ENCODE results near the gene BLID. TPM values are rescaled to one million over a fixed set of nuclear protein-coding genes. Genes with fewer than 3 reads are reported as not detected.

BLID gene
- total and polyA plus RNA-seq, 5 donors: 0.57 to 2.4 (median 1.7) TPM

DNA sequence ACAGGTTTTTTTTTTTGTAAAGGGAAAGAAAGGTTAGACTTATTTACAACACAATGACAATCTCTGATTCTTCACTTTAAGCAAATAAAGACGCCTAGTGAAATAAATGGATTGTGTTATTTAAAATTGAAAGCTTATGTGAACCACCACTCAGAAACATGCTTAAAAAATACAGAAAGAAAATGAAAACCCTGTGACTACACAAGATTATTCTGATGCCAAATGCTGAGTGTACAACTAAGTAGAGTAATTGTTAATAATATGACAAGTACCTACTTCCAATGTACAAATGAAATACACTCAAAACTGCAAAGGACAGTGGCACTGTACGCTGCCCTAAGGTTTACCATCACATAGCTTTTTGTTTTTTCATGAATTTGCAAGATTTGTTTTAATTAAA is 1.0 kb downstream of the BLID start:
- no peak for DNase-seq
- Histone ChIP-seq H3K9me3 (ENCODE audit: control insufficient read depth, low read length) (no peaks in the 10 kb centered on the region), H3K4me3 (ENCODE audit: low read length) (no peak overlapping the region), H3K27me3 (ENCODE audit: control insufficient read depth, insufficient read depth) (no peaks in the 10 kb centered on the region), H3K4me1 (ENCODE audit: control insufficient read depth, insufficient read depth, low read length) (peaks cover 2% of the 10 kb centered on the region), H3K27ac (ENCODE audit: low read length) (no peak overlapping the region)
- intact Hi-C loops (cut with DNase I): no loop called here
- no peak for ATAC-seq
- WGBS: 90% methylated on average over 2 of the region's 2 CpGs

DNA sequence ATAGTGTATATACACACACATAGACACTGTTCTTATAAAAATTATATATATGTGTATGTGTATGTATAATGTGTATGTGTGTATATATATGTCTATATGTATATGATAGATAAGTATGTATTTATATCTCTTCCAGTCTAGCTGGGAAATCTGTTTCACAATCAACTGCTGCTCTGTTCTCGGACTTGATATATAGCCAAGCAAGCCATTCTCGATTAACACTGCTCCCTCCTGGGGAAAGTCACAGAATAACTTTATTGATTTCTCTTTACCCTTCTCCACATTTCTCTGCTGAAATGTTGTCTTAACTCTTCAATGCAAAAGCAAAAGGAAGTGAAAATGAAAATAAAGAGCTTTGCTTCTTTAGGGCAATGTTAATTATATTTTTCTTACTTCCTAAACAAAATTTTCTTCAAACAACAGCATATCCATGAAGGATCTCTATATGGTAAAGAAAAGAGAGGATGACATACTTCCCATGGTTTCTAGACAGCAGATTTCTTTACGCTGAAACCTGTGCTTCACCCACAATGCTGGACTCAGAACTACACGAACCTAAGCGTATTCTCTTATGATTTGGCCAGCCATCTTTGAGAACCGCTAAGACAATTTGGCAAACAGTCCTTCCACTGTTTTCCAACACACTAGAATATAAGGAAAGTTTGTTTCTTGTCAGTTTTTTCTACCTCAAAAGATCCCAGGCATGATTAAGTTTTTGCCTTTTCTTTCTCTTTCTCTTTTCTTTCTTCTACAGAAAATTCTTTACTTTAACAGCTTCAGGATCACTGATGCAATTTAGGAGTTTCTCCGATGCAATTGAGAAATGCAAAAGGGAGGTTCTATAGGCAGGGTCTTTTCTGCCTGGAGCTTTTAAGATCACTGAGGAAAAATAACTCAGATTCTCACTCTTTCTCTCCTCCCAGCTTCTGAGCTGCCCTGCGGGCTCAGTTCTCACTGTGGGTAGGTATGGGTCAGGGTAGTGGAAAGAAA is 1.9 kb downstream of the BLID start:
- intact Hi-C loops (cut with DNase I): no loop called here
- H3K27ac ChIP-seq (ENCODE audit: low read length): no peak overlapping the region

DNA sequence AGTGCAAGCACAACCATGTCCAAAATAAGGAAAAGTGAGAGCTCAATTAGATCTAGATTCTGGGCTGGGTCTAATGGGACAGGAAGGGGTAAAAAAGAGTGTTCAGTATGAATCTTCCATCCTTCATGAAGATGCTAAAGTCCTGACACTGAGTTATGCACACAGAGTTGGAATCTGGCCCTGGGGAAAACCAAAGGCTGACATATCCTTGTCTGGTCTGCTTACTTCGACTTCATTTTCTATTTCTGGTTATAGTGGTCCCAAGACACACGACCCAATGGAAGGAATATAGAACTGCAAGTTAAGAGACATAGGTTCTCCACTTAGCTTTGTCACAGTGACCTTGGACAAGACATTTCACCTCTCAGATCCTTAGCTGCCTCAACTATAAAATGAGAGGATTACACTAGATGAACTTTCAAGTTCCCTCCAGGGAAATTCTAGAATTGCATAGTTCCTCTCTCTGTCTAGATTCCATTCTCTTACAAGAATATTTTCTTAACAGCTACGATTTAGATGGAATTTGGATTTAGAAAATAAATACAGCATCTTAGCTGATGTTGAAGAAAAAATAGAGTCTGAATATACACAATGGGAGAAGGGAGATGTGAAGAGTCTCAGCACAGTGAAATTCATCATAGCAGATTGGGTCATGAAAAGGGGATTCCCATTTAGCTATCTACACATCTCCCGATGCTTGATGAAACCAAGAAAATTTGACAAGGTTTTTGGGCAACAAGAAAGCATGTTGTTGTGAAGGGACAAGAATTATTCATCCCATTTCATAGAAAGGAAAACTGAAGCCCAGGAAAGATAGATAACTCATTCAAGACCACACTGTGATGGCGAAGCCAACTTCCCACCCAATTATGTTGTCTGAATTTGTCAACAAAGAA is 3.3 kb downstream of the BLID start:
- H3K27ac ChIP-seq (ENCODE audit: low read length): no peak overlapping the region
- 69% methylated on average over 5 of the region's 5 CpGs for WGBS
- DNase-seq (no peak), ATAC-seq (no peak)
- intact Hi-C loops (cut with DNase I): no loop called here
- H3K4me1 ChIP-seq (ENCODE audit: control insufficient read depth, insufficient read depth, low read length): peaks cover 2% of the 10 kb centered on the region
- no peak overlapping the region for H3K4me3 ChIP-seq (ENCODE audit: low read length)
- no peaks in the 10 kb centered on the region for H3K27me3 ChIP-seq (ENCODE audit: control insufficient read depth, insufficient read depth)
- no peaks in the 10 kb centered on the region for H3K9me3 ChIP-seq (ENCODE audit: control insufficient read depth, low read length)

More for the DNA sequence above, 1.9 kb downstream of the BLID start:
- Histone ChIP-seq H3K4me3 (ENCODE audit: low read length) (no peak overlapping the region), H3K4me1 (ENCODE audit: control insufficient read depth, insufficient read depth, low read length) (peaks cover 2% of the 10 kb centered on the region), H3K9me3 (ENCODE audit: control insufficient read depth, low read length) (no peaks in the 10 kb centered on the region), H3K27me3 (ENCODE audit: control insufficient read depth, insufficient read depth) (no peaks in the 10 kb centered on the region)
- no peak for DNase-seq
- no peak for ATAC-seq
- WGBS: 73% methylated on average over 8 of the region's 8 CpGs

DNA sequence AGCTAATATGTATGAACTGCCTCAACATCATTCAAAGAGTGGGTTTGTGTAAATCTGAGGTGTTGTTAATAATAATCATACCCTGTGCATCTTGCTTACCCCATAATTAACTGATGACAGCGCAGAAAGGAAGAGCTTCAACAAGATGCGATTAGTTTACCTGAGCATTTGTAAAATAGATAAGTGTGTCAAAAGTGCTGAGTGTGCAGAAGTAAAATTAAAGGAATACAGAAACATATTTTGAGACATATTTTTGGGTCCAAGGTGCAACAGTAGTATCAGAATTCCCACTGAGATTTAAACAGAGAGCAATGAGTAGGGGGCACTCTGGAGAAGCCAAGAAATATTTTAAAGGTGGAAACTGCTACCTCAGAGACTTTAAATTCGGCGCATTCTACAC is 6.1 kb downstream of the BLID start:
- 94% methylated on average over 4 of the region's 4 CpGs for WGBS
- no peak for DNase-seq
- no peak overlapping the region for H3K4me3 ChIP-seq (ENCODE audit: low read length)
- H3K27ac ChIP-seq (ENCODE audit: low read length): no peak overlapping the region
- no peaks in the 10 kb centered on the region for H3K9me3 ChIP-seq (ENCODE audit: control insufficient read depth, low read length)
- H3K4me1 ChIP-seq (ENCODE audit: control insufficient read depth, insufficient read depth, low read length): no peaks in the 10 kb centered on the region
- ATAC-seq: no peak
- intact Hi-C loops (cut with DNase I): loop anchor here in 1 of 4 donors (10.0 kb wide), 1 partner anchor 95 kb away; no protein-coding TSS in a partner anchor
- H3K27me3 ChIP-seq (ENCODE audit: control insufficient read depth, insufficient read depth): no peaks in the 10 kb centered on the region

DNA sequence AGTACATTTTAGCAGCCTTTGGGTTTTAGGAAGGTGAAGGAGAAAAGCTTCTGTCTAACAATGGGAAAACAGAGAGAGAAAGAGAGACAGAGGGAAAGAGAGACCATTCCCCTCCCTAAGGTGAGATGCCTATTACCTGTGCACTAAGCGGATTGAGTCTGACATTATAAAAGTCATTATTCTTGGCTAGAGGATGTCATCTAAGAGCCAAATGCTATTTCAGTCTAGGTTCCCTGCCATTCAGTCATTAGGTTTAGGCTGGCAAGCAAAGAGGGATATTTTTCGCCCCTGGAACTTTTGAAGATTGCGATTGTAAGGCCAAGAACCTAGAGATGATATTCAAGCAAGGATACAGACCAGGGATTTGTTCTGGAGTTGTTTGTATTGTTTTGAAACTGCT is 7.2 kb downstream of the BLID start:
- no peak for DNase-seq
- H3K9me3 ChIP-seq (ENCODE audit: control insufficient read depth, low read length): no peaks in the 10 kb centered on the region
- no peaks in the 10 kb centered on the region for H3K4me1 ChIP-seq (ENCODE audit: control insufficient read depth, insufficient read depth, low read length)
- intact Hi-C loops (cut with DNase I): loop anchor here in 1 of 4 donors (10.0 kb wide), 1 partner anchor 96 kb away; no protein-coding TSS in a partner anchor
- no peaks in the 10 kb centered on the region for H3K27me3 ChIP-seq (ENCODE audit: control insufficient read depth, insufficient read depth)
- H3K4me3 ChIP-seq (ENCODE audit: low read length): no peak overlapping the region
- WGBS: 70% methylated on average over 3 of the region's 3 CpGs
- ATAC-seq: no peak
- peak overlapping the region; percentile 71 for H3K27ac ChIP-seq (ENCODE audit: low read length)

DNA sequence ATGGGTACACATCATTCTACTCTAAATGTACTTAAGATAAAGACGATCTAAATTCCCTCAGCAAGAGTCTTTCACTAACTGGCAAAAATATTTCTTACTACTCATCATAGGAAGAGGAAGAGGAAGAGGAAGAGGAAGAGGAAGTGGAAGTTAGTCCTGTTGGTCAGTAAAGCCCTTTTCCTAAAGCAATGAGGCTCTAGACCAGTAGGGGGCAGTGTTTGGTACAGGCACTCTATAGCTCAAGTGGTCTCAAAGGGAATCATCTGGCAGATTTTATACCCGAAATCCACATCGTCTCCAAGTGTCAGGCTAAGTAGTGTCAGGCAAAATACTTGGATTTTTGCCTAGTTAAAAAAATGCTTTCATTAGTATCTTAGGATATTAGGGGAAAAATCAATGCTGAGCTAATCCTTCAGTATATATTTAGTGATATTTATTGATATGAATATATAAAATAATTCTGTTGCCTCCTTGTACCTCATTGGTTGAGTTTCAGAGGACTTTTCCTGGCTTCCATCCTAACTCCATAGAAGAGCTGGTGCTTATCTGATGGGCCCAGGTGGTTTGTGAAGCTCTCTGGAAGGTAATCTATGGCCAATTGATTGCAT is 7.7 kb downstream of the BLID start:
- Histone ChIP-seq H3K4me3 (ENCODE audit: low read length) (no peak overlapping the region), H3K27me3 (ENCODE audit: control insufficient read depth, insufficient read depth) (no peaks in the 10 kb centered on the region), H3K27ac (ENCODE audit: low read length) (peak overlapping the region; percentile 77), H3K4me1 (ENCODE audit: control insufficient read depth, insufficient read depth, low read length) (no peaks in the 10 kb centered on the region), H3K9me3 (ENCODE audit: control insufficient read depth, low read length) (no peaks in the 10 kb centered on the region)
- ATAC-seq: no peak
- 27% methylated on average over 3 of the region's 3 CpGs for WGBS
- intact Hi-C loops (cut with DNase I): loop anchor here in 1 of 4 donors (10.0 kb wide), 1 partner anchor 97 kb away; no protein-coding TSS in a partner anchor
- no peak for DNase-seq

DNA sequence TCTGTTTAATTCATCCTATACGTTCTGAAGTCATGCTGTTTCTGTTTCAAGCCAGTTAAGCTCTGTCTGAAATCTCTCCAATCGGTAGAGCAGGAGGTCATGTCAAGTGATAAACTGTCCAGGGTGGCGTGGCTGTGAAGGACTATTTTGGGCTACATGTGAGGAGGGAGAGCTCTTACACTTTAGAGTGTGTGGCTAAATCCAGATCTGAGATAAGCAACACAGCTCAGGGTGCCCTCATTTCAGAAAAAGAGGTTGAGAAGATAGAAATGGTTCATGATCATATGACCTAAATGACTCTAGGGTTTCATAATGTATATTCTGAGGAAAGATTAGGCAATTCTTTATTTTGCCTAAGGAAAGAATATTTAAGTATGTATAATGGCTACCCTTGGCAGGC is 8.4 kb downstream of the BLID start:
- Histone ChIP-seq H3K9me3 (ENCODE audit: control insufficient read depth, low read length) (no peaks in the 10 kb centered on the region), H3K27me3 (ENCODE audit: control insufficient read depth, insufficient read depth) (no peaks in the 10 kb centered on the region), H3K27ac (ENCODE audit: low read length) (peak overlapping the region; percentile 59), H3K4me3 (ENCODE audit: low read length) (no peak overlapping the region), H3K4me1 (ENCODE audit: control insufficient read depth, insufficient read depth, low read length) (no peaks in the 10 kb centered on the region)
- intact Hi-C loops (cut with DNase I): loop anchor here in 1 of 4 donors (10.0 kb wide), 1 partner anchor 97 kb away; no protein-coding TSS in a partner anchor
- DNase-seq (no peak), ATAC-seq (peak; percentile 69 to 72)
- 42% methylated on average over 3 of the region's 3 CpGs for WGBS

DNA sequence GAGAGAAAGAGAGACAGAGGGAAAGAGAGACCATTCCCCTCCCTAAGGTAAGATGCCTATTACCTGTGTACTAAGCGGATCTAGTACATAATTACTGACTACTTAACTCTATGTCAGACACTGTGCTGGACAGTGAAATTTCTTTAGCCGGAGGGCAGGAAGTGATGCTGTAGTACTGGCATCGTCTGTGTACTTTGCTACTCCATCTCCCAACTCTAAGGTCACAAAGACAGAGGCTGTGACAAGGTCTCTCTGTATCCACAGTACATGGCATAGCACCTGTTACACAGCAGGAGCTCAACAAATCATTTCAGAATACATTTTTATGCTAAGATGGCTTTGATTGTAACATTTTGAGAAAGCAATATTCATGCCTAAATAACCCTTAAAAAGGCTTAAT is 9.0 kb downstream of the BLID start:
- ATAC-seq (no peak), DNase-seq (no peak)
- Histone ChIP-seq H3K27ac (ENCODE audit: low read length) (peak overlapping the region; percentile 3), H3K9me3 (ENCODE audit: control insufficient read depth, low read length) (no peaks in the 10 kb centered on the region), H3K4me1 (ENCODE audit: control insufficient read depth, insufficient read depth, low read length) (no peaks in the 10 kb centered on the region), H3K27me3 (ENCODE audit: control insufficient read depth, insufficient read depth) (no peaks in the 10 kb centered on the region), H3K4me3 (ENCODE audit: low read length) (no peak overlapping the region)
- intact Hi-C loops (cut with DNase I): loop anchor here in 1 of 4 donors (10.0 kb wide), 1 partner anchor 98 kb away; no protein-coding TSS in a partner anchor
- WGBS: 54% methylated on average over 3 of the region's 3 CpGs

DNA sequence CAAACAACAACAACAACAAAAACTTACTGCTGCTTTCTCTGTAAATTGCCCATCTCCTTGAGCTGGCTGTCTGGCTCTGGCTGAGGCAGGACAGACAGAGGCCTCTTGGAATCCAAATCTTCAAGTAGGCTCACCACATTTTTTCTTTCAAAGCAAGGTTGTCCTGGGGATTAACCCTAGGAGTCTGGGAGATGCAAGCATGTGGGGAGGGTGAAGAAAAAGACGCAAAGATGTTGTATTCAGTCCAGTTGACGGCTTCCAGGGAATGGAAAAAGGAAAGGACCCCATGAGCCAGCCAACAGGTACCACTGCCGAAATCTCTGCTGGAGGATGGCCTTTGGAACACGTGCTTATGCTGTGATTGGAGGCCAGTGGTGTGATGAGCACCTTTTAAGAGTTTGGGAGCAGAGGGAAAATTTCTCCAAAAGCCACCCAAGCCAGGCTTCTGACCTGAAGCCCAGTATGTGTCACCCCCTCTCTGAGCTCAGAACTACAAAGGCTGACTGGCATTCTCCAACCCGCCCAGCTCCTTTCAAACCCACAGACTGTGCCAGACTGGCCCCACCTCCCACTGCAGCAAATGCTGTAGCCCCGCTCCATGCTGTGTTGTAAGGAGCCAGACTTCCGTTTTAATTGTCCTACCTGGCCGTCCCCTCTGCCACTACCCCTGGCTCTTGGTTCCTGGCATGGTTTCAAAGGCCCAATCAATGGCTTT is 10.8 kb downstream of the BLID start:
- no peaks in the 10 kb centered on the region for H3K27me3 ChIP-seq (ENCODE audit: control insufficient read depth, insufficient read depth)
- peak; percentile 14 to 55 (median 42) for DNase-seq
- no peak overlapping the region for H3K4me3 ChIP-seq (ENCODE audit: low read length)
- H3K9me3 ChIP-seq (ENCODE audit: control insufficient read depth, low read length): no peaks in the 10 kb centered on the region
- ATAC-seq: no peak
- H3K27ac ChIP-seq (ENCODE audit: low read length): peak overlapping the region; percentile 46
- 80% methylated on average over 8 of the region's 8 CpGs for WGBS
- intact Hi-C loops (cut with DNase I): loop anchor here in 1 of 4 donors (10.0 kb wide), 1 partner anchor 100 kb away; no protein-coding TSS in a partner anchor
- H3K4me1 ChIP-seq (ENCODE audit: control insufficient read depth, insufficient read depth, low read length): no peaks in the 10 kb centered on the region

DNA sequence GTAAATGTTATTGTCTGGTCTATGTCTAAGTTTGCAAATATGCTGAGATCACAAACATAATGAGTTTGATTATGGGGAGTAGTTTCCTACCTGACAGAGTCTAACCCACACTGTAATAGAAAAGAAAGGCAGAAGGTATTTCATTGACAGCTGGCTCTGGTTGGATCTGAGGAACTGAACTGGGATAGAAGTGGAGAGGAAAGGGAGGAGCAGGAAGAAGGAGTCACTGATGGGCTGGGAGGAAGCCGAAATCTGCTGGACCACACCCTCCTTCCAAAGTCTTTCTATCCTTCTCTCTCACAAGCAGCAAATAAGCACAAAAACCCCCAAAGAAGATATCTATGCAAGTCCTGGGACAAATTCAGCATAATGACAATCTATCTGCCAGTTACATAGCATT is 11.7 kb downstream of the BLID start:
- no peak for DNase-seq
- intact Hi-C loops (cut with DNase I): loop anchor here (5.0 to 10.0 kb wide), 5 partner anchors 98 to 452 kb away; no protein-coding TSS in a partner anchor
- Histone ChIP-seq H3K4me1 (ENCODE audit: control insufficient read depth, insufficient read depth, low read length) (no peaks in the 10 kb centered on the region), H3K9me3 (ENCODE audit: control insufficient read depth, low read length) (no peaks in the 10 kb centered on the region), H3K27me3 (ENCODE audit: control insufficient read depth, insufficient read depth) (no peaks in the 10 kb centered on the region), H3K4me3 (ENCODE audit: low read length) (no peak overlapping the region), H3K27ac (ENCODE audit: low read length) (no peak overlapping the region)
- 36% methylated on average over 1 of the region's 1 CpG for WGBS
- ATAC-seq: no peak

Data from right cardiac atrium (tissue), 5 donors.